GM19438 (cell line): Measurements from ENCODE around the gene RAB7A.

ENCODE experiments used
- ATAC-seq: cut with Tn5 transposase; IDR thresholded peaks from one replicate; pipeline ENCODE4 v1.9.1; 2021; ENCODE audit warnings: low read depth; ENCODE audit not compliant: unreplicated experiment

Gene RAB7A

GRCh38 chr3:128846486-128846891 is 120.5 kb downstream of the RAB7A start:
- no peak for ATAC-seq

- ATAC-seq: no peak
Measured at GRCh38 chr3:128847666-128848370, 121.8 kb downstream of the RAB7A start.

GRCh38 chr3:128848936-128849335 is 123.0 kb downstream of the RAB7A start:
- no peak for ATAC-seq

GRCh38 chr3:128849911-128850455 is 124.0 kb downstream of the RAB7A start:
- no peak for ATAC-seq

- no peak for ATAC-seq
Measured at GRCh38 chr3:128850544-128850943, 124.6 kb downstream of the RAB7A start.

GRCh38 chr3:128851601-128852000 is 125.6 kb downstream of the RAB7A start:
- no peak for ATAC-seq

GRCh38 chr3:128853826-128854225 is 127.8 kb downstream of the RAB7A start:
- no peak for ATAC-seq

GRCh38 chr3:128854475-128854874 is 128.5 kb downstream of the RAB7A start:
- ATAC-seq: no peak

- no peak for ATAC-seq
Measured at GRCh38 chr3:128855569-128855968, 129.6 kb downstream of the RAB7A start.

GRCh38 chr3:128858167-128858566 is 132.2 kb downstream of the RAB7A start:
- no peak for ATAC-seq

- ATAC-seq: no peak
Measured at GRCh38 chr3:128859630-128860029, 133.6 kb downstream of the RAB7A start.

GRCh38 chr3:128861491-128861890 is 135.5 kb downstream of the RAB7A start:
- no peak for ATAC-seq

- no peak for ATAC-seq
Measured at GRCh38 chr3:128863560-128863959, 137.6 kb downstream of the RAB7A start.
